ENCODE measurements around the gene MIER3. TPM values are rescaled to one million over a fixed set of nuclear protein-coding genes. Genes with fewer than 3 reads are reported as not detected.
A peak's percentile ranks its signal among the peaks of the same experiment; 100 is the strongest.

Gene MIER3
- total RNA-seq, 4 donors from 2014 or later = 19.8 to 38.5 (median 29.5) TPM

DNA sequence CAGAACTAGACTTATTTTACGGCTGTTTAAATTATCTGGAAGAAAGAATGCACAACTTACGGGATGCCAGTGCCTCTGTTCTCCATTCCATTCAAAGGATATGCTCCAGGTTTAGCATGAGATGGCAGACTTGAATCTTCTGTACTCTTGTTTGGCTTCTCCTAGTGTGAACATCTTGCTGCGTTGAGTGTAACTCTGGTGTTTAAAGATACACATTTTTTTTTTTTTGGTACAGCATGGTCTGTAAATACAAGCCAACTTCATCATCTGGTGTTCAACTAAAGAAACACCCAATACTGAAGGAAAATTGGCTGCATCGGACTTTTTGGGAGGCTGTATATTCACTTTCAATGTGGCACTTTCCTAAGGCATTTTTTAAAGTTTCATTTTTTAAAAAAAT, 7.4 kb upstream of the MIER3 start:
- H3K27ac ChIP-seq = no peak overlapping the region
- no peaks in the 10 kb centered on the region for H3K27me3 ChIP-seq
- no peaks in the 10 kb centered on the region for H3K4me1 ChIP-seq
- no peaks in the 10 kb centered on the region for H3K36me3 ChIP-seq
- H3K9me3 ChIP-seq = no peaks in the 10 kb centered on the region
- no peak for TF ChIP-seq POLR2A (IDR thresholded peaks at IDR 0.05)
- TF ChIP-seq, protein P1, sequence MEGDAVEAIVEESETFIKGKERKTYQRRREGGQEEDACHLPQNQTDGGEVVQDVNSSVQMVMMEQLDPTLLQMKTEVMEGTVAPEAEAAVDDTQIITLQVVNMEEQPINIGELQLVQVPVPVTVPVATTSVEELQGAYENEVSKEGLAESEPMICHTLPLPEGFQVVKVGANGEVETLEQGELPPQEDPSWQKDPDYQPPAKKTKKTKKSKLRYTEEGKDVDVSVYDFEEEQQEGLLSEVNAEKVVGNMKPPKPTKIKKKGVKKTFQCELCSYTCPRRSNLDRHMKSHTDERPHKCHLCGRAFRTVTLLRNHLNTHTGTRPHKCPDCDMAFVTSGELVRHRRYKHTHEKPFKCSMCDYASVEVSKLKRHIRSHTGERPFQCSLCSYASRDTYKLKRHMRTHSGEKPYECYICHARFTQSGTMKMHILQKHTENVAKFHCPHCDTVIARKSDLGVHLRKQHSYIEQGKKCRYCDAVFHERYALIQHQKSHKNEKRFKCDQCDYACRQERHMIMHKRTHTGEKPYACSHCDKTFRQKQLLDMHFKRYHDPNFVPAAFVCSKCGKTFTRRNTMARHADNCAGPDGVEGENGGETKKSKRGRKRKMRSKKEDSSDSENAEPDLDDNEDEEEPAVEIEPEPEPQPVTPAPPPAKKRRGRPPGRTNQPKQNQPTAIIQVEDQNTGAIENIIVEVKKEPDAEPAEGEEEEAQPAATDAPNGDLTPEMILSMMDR (IDR thresholded peaks at IDR 0.05) = no peak
- DNase-seq = no peak
- H3K4me3 ChIP-seq = no peak overlapping the region

DNA sequence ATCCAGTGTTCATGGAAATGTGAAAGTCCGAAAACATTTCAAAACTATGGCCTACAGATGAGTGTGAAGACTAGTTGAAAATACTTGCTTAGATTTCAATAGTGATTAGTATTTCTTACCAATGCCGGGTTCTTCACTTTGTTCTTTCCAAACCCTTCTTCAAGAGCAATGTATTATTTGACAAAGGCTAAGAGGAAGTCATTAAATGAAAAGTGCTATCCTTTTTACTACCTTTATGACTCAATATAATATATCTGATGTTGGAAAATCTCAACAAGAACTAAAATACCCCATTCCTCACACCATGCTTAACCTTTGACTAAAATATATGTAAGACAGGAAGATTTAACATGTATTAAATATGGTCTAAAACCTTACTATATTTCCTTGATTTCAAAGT, 6.7 kb upstream of the MIER3 start:
- no peak overlapping the region for H3K27ac ChIP-seq
- no peaks in the 10 kb centered on the region for H3K27me3 ChIP-seq
- TF ChIP-seq, protein P1 (IDR thresholded peaks at IDR 0.05) = no peak
- TF ChIP-seq POLR2A (IDR thresholded peaks at IDR 0.05) = no peak
- no peaks in the 10 kb centered on the region for H3K4me1 ChIP-seq
- H3K36me3 ChIP-seq = no peaks in the 10 kb centered on the region
- H3K4me3 ChIP-seq = no peak overlapping the region
- no peaks in the 10 kb centered on the region for H3K9me3 ChIP-seq
- no peak for DNase-seq

DNA sequence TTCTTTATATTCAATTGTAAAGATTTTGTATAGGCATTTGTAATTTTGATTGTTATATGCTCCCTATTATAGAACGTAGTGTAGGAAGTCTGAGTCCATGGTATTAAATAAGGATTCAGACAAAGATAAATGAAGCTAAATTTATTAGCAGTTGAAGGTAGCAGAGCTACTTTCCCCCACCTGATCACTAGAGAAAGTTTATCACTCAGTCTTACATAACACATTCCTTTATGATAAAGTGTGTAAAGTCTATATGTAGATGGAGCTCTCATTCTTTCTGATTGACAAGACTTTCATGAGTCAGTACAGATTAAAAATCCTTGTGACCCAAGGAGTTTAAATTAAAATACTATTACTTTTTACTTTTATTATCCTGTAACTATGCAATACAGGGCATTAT, 2.3 kb upstream of the MIER3 start:
- no peaks in the 10 kb centered on the region for H3K27me3 ChIP-seq
- H3K9me3 ChIP-seq = no peaks in the 10 kb centered on the region
- H3K36me3 ChIP-seq = no peaks in the 10 kb centered on the region
- no peak overlapping the region for H3K27ac ChIP-seq
- peaks cover 0 to 16% (median 1%) of the 10 kb centered on the region in 4 donors for H3K4me1 ChIP-seq
- no peak for TF ChIP-seq POLR2A (IDR thresholded peaks at IDR 0.05)
- TF ChIP-seq, protein P1 (IDR thresholded peaks at IDR 0.05) = no peak
- no peak overlapping the region for H3K4me3 ChIP-seq
- DNase-seq = no peak

DNA sequence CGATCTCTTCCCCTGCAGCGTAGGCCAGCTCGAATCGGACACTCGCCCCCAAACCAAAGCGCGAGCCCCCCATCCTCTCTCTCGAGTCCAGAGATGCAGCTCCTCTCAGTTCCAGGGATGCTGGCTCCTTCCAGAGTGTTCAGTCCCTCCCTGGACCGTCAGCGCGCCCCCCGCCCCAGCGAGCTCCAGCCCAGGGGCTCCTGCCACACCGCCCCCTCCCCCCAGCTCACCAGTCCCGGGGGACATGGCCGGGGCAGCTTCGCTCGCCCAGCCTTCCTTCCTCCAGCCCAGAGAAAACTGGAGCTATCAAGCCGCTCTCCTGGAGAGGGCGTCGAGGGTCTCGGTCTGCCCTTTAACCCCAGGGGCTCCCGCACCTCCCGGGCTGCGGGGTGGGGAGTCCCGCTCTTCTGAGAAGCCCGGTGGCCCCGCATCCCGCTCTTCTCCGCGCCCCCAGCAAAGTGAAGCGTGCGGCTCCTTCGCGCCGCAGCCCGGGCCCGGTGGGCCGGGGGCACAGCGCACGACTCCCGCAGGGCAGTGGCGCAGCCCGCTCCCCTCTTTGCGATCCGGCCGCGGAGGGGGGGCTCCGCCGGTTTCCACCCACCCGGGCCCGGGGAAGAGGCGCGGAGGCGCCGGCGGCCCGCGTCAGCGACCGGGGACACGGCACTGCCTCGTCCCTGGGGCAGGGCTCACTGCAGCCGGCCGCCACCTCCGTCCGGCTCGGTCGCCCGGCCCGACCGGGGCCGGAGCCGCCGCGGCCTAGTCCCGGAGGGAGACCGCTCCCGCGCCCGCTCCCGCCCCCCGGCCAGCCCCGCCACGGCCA, 587 bp downstream of the MIER3 start:
- TF ChIP-seq, protein P1 (IDR thresholded peaks at IDR 0.05) = no peak
- no peak for TF ChIP-seq POLR2A (IDR thresholded peaks at IDR 0.05)
- peak overlapping the region; percentile 72 to 98 (median 92) for H3K4me3 ChIP-seq
- DNase-seq = peak; percentile 29 to 60 (median 50)
- H3K27me3 ChIP-seq = no peaks in the 10 kb centered on the region
- peak overlapping the region; percentile 72 to 90 (median 86) for H3K27ac ChIP-seq
- H3K36me3 ChIP-seq = peaks cover 0 to 17% (median 0%) of the 10 kb centered on the region in 3 donors
- H3K4me1 ChIP-seq = peaks cover 0 to 16% (median 1%) of the 10 kb centered on the region in 4 donors
- no peaks in the 10 kb centered on the region for H3K9me3 ChIP-seq

DNA sequence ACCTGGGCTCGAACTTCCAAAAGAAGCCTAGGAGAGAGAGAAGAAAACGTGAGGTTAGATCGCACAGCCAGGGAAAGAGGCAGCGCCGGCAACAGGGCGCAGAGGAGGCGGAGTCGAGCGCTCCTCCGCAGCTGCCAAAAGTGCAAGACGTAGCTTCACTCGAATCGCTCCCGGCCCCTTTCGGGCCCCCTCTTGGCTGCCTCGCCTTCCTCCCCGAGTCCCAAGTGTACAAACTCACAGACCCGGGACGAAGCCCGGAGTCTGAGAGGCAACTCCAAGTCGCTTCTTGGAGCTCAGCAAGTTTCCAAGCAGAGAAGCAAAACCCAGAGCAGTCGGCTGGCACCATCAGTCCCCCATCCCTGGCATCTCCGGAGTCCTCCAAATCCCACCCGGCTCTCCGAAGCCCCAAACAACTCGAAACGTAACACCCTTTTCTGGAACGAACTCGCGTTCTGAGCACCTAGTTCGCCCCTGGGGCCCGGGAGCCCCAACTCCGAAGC, 1.2 kb downstream of the MIER3 start:
- peaks cover 0 to 24% (median 0%) of the 10 kb centered on the region in 3 donors for H3K36me3 ChIP-seq
- H3K4me3 ChIP-seq = peak overlapping the region; percentile 72 to 98 (median 92)
- H3K4me1 ChIP-seq = peaks cover 0 to 16% (median 1%) of the 10 kb centered on the region in 4 donors
- TF ChIP-seq POLR2A (IDR thresholded peaks at IDR 0.05) = peak in 1 of 2 donors; percentile 19
- TF ChIP-seq, protein P1 (IDR thresholded peaks at IDR 0.05) = no peak
- no peaks in the 10 kb centered on the region for H3K9me3 ChIP-seq
- DNase-seq = peak; percentile 47 to 81 (median 73)
- H3K27me3 ChIP-seq = no peaks in the 10 kb centered on the region
- H3K27ac ChIP-seq = peak overlapping the region; percentile 72 to 90 (median 86)

Measured in Peyer's patch (tissue), 4 donors.